Measurements from ENCODE around the gene KCNA1.
A peak's percentile ranks its signal among the peaks of the same experiment; 100 is the strongest.
"Not testable (repeated sequence)": the region's sequence is repeated elsewhere in the genome, so short reads cannot be mapped to it uniquely, and the experiment has no call there.

The KCNA1 gene

DNA sequence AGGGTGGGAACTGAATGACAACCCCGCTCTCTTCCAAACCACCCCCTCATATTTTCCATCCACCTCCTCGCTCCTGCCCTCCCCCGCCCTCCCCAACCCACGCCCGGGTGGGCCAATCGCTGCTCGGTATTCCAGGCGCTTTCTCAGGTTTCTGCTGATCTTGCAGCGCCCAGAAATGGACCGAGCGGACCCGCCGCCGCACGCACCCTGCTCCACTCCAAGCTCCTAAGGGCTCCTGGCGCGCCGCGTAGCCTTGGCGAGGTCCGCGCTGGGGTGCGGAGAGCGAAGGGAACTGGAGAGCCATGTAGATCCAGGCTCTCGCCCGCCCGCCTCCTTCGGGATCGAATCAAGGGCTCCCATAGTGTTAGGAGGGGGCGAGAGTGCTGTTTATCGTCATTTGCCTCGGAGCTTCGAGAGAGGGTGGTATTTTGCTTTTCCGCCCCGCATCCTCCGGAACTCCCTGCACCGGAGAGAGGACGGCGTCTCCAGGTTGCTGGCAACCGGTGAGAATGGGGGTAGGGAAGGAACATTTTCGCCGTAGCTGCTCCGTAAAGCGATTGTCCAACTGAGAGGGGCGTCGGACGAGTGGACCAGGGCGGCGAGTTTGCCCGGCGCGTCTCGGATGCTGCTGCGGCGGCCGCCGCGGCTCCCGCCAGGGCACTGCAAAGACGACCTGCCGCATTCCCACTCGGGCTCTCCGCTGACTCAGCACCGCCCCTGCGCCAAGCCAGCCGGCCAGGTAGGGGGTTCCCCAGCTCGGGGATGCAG is at the start of gene KCNA1:
Gene KCNA1, plus strand, starts transcription at position 172 of the 768 bp plus-strand sequence. CDS start 1,474 bp downstream, outside the sequence.
- DNase-seq: peak; percentile 53

GRCh38 chr12:4860741-4861140 is 49.0 kb upstream of the KCNA1 start:
- no peak for DNase-seq

- no peak for DNase-seq
Observed at GRCh38 chr12:4862809-4863208, 46.9 kb upstream of the KCNA1 start.

GRCh38 chr12:4864575-4864974 is 45.1 kb upstream of the KCNA1 start:
- no peak for DNase-seq

GRCh38 chr12:4865246-4865645 is 44.5 kb upstream of the KCNA1 start:
- no peak for DNase-seq

DNA sequence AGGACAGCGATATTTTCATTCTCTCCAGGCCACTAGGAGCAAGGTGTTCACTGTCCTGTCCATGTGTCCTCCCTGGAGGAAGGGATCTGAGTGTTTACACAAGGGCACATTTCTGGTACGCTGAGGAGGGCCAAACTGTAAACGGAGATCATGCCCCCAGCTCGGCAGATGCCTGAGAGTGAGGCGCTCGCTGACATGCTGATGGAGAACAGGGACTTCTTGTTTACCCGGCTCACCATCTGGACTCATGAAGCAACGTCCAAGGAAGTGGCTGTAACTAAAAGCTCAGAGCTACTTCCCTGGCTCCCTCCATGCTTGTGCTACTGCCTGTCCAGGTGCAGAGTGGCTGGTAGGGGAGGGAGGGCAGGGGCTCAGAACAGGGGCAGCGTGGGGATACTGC is 43.4 kb upstream of the KCNA1 start:
- DNase-seq: no peak

DNA sequence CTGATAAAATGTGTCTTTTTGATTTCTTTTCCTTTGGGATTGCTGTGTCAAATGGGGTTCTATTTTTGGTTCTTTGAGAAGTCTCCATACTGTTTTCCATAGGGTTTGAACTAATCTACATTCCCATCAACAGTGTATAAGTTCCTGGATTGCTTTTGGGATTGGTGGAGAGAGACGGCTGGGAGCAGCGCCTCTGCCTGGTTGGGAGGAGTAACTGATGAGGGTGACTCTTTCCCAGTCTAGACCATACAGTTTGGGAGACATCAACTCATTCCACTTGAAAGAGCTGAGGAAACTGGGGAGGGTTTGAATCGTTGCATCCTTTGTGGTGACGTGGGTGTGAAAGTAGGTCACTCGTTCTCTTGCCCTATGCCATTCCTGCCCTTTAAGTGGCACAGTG is 42.3 kb upstream of the KCNA1 start:
- DNase-seq: no peak

DNA sequence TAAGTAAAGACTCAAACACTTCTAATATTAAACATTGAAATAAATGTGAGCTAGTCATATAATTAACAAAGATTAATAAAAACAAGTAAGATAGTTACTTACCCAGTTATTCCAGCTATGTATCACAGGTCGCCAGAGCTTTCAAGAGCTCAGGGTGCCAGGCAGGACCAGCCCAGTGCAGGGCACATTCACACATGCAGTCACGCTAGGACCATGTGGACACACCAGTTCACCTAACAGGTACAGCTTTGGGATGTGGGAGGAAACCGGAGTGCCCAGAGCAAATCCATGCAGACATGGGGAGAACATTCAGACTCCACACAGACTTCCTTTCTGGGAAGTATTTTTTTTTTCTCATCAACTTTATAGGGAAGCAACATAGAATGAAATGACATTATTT is 39.3 kb upstream of the KCNA1 start:
- DNase-seq: no peak

- no peak for DNase-seq
Observed at GRCh38 chr12:4871514-4871913, 38.2 kb upstream of the KCNA1 start.

GRCh38 chr12:4873947-4874346 is 35.8 kb upstream of the KCNA1 start:
- DNase-seq: no peak

GRCh38 chr12:4874671-4875070 is 35.0 kb upstream of the KCNA1 start:
- DNase-seq: no peak

DNA sequence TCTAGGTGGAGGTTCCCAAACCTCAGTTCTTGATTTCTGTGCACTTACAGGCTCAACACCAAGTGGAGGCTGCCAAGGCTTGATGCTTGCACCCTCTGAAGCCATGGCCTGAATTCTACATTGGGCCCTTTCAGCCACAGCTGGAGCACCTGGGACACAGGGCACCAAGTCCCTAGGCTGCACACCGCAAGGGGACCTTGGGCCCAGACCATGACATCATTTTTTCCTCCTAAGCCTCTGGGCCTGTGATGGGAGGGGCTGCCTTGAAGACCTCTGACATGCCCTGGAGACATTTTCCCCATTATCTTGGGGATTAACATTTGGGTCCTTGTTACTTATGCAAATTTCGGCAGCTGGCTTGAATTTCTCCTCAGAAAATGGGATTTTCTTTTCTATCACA is 30.2 kb upstream of the KCNA1 start:
- DNase-seq: not testable (repeated sequence)

DNA sequence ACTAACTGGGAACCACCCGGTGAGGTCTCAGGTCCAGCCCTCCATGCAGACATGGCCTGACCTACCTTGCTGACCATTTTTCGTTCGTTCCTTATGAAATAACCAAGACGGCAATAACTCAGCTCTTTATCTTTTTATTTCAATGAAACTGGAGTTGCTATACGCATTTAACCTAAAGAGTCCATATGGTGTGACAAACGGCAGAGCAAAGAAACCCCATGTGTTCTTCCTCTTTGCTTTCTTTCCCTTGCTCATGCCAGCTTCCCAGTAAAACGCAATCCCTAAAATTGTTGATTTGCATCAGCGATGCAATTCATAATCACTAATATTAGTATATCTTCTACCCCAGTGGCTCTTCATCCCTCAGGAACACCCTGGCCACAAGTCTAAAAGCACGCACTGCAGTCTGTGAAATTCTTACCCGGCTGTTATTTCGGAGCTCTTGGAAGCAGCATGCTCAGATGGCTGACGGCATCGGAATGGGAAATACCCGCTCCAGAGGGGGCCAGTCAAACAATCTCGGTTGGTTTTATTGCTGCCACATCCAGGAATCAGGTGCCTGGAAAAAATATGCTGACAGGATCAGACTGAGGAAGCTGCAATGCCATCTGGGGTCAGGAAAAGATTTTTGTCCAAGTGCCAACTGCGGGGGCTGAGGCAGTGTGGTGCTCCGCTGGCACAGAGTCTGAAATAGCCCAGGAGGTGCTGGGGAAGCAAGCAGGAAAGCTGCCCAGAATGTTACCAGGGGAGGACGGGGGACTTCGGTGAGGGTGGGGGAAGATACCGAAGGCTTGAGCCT is 28.2 kb upstream of the KCNA1 start:
- DNase-seq: no peak

GRCh38 chr12:4891866-4892265 is 17.8 kb upstream of the KCNA1 start:
- DNase-seq: no peak

- DNase-seq: no peak
Observed at GRCh38 chr12:4892418-4892817, 17.3 kb upstream of the KCNA1 start.

DNA sequence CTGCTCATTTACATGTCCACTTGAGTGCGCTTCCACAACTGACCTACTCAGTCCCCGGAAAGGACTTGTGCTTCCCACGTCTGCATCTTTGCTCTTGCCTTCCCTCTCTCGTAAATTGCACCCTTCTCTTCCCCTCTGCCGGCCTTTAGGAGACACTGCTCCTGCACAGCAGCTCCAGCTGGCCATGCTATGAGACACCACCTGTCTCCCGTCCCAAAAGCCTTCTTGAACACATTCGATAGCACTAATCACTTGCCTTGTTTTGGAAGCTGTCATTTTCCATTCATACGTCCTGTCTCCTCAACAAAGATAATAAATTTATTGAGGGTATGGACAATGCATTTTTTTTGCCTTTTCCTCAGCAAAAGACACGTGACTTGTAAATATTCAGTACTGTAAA is 15.7 kb upstream of the KCNA1 start:
- DNase-seq: no peak

DNA sequence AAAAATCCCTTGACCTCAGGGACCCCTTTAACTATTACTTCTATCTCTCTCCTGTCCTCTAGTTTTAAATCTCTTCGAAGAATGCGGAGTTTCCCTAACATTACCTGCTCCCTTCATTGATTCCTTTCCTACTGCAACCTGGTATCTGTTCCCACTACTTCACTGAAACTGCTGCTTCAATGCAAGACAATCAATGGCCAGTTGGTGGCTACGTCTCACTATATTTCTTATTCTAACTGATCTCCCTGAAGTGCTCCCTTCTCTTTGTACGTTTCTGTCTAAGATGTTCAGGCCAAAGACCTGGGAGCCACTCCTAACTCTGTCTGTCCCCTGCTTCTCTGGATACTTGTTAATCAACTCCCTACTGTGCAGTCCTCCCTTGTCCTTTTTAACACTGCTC is 10.3 kb upstream of the KCNA1 start:
- DNase-seq: peak; percentile 18

- DNase-seq: no peak
Observed at GRCh38 chr12:4900327-4900726, 9.4 kb upstream of the KCNA1 start.

DNA sequence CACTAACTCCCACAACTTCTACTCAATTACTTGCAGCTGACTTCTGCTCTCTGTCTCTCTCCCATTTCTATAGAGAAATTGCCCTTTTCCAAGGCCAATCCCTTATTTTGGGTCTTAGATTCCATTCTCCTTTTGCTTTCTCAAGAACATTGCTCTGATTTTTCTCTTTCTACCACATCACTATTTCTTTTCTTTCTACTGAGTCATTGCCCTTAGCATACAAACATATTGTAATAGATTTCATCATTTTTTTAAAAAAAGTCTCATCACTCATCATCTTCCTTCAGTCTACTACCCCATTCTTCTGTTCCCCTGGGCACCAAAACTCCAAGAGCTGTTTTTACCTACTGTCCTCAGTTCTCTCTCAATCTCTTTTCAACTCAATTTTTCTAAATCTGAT is 4.4 kb upstream of the KCNA1 start:
- DNase-seq: no peak

DNA sequence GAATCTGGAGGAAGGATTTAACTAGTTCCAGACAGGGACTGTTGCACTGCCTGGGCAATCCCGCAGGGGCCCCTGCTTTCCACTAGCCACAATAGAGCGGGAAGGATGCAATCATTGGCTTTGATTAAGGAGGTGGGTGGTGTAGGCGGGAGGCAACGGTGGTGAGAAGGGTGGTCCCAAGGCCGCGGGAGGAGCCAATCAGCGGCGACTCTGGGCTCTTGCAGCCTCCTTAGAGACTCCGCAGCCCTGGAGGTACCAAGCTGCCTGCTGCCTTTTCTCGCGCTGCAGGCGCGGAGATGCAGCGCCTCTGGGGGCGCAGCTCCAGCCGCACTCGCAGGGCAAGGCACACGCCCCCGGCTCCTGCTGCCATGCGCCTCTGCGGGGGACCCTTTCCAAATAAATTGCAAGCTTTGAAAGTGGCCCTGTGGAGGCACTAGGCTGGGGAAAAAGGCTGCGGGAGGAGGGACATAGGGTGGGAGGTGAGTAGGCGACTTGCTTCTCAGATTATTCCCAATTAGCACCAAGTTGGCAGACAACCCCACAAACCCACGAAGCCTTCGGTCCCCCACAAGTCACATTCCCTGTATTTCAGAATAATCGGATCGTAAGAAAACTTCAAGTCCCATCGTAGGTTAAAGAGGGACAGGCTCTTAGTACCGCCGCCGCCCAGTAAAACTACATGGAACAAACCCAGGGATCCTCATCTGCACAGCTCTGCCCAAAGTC is 858 bp upstream of the KCNA1 start:
- DNase-seq: peak; percentile 52

DNA sequence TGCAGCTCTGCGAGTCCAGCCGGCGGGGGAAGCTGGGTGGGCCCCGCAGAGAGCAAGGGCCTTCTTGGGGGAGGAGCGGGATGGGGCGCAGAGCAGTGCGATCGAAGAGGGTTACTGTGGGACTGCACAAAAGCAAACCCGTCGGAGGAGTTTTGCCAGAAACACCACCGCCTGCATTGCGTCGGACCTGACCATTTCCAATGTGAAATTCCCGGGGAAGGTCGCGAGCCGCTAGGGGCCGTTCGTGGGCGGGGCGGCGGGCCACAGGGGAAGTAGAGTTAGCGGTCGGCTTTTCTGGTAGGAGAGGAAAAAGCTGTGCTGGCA is 333 bp upstream of the KCNA1 start:
- no peak for DNase-seq

- no peak for DNase-seq
Observed at GRCh38 chr12:4910502-4911315, 1.0 kb downstream of the KCNA1 start.
